GM23338 (cell line): Measurements from ENCODE around the gene TYROBP.

Experiments
- CTCF ChIP-seq, 2 experiments: fragments of 200-600 bp in 1 of 2; sonication (generic) in 1 of 2; conservative IDR thresholded peaks; 2 replicates each; pipeline versions ENCODE4 v1.5.1 to v1.6.1; 2016 to 2017; ENCODE audit warnings: antibody characterized with exemption in 2 of 2, low read depth in 2 of 2, mild to moderate bottlenecking in 2 of 2, moderate library complexity in 1 of 2
- EZH2 ChIP-seq: fragments of 200-600 bp; sonication (generic); IDR thresholded peaks from one replicate; pipeline ENCODE4 v1.8.0; 2017; ENCODE audit warnings: antibody characterized with exemption, mild to moderate bottlenecking, low read depth; ENCODE audit not compliant: unreplicated experiment
- REST ChIP-seq: IDR thresholded peaks from one replicate; pipeline ENCODE4 v1.6.1; 2018; ENCODE audit warnings: antibody characterized with exemption; ENCODE audit not compliant: unreplicated experiment

GRCh38 chr19:35858311-35858710 is 49.8 kb downstream of the TYROBP start:
- no peak for TF ChIP-seq CTCF (conservative IDR thresholded peaks at IDR 0.05; ENCODE audit: low read depth in 2 of 2)
- TF ChIP-seq EZH2 = no peak
- TF ChIP-seq REST = no peak
